ENCODE data around the gene DARS2. TPM values are rescaled to one million over a fixed set of nuclear protein-coding genes. Genes with fewer than 3 reads are reported as not detected.
"Not testable (repeated sequence)": the region's sequence is repeated elsewhere in the genome, so short reads cannot be mapped to it uniquely, and the experiment has no call there.

DARS2 gene
- total and polyA plus RNA-seq, 4 donors: 5.0 to 13.0 (median 10.1) TPM

DNA sequence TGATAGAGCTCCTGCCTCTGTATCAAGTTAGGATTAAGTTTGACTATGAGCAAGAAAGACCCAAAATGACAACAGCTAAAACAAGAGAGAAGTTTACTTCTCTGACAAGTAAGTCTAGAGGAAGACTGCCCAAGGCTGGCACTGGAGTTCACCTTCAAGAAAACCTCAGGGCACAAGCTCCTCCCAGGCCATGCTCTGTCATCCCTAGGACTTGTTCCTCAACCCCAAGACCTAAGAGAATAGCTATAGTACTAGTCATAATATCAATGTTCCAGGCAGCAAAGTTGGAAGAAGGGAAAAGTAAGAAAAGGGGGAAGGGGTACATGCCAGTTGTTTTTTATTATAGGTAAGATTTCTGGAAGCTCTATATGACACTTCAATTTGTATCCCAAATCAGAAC lies 26.4 kb upstream of the DARS2 start:
- Histone ChIP-seq H3K27ac (ENCODE audit: low read depth in 1 of 2, low read length in 2 of 2) (no peak overlapping the region), H3K4me1 (ENCODE audit: control insufficient read depth in 4 of 4, insufficient read depth in 4 of 4, low read length in 3 of 4) (no peaks in the 10 kb centered on the region), H3K27me3 (ENCODE audit: control insufficient read depth in 4 of 4, insufficient read depth in 4 of 4, low read length in 3 of 4) (no peaks in the 10 kb centered on the region), H3K9ac (ENCODE audit: low read depth in 1 of 2, low read length in 2 of 2) (no peak overlapping the region), H3K36me3 (ENCODE audit: control insufficient read depth in 4 of 4, insufficient read depth in 3 of 4, low read depth in 1 of 4, low read length in 3 of 4) (no peaks in the 10 kb centered on the region), H3K9me3 (ENCODE audit: control insufficient read depth in 4 of 4, low read length in 3 of 4) (no peaks in the 10 kb centered on the region), H3K4me3 (ENCODE audit: low read depth in 1 of 3, low read length in 3 of 3) (no peak overlapping the region)
- no peak for DNase-seq (ENCODE audit: low spot score)
- TF ChIP-seq, protein P1, sequence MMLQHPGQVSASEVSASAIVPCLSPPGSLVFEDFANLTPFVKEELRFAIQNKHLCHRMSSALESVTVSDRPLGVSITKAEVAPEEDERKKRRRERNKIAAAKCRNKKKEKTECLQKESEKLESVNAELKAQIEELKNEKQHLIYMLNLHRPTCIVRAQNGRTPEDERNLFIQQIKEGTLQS (IDR thresholded peaks at IDR 0.05): no peak
- TF ChIP-seq GABPA (IDR thresholded peaks at IDR 0.05 in 1 of 2, conservative IDR thresholded peaks at IDR 0.05 in 1 of 2): no peak
- TF ChIP-seq RAD21 (IDR thresholded peaks at IDR 0.05): no peak
- no peak for TF ChIP-seq NR2F2 (IDR thresholded peaks at IDR 0.05)
- TF ChIP-seq, protein P2, sequence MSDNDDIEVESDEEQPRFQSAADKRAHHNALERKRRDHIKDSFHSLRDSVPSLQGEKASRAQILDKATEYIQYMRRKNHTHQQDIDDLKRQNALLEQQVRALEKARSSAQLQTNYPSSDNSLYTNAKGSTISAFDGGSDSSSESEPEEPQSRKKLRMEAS (IDR thresholded peaks at IDR 0.05): no peak
- no peak for TF ChIP-seq FOXA2 (IDR thresholded peaks at IDR 0.05)
- no peak for TF ChIP-seq EGR1 (IDR thresholded peaks at IDR 0.05; ENCODE audit: low read depth in 2 of 2)
- TF ChIP-seq TAF1 (conservative IDR thresholded peaks at IDR 0.05): no peak
- TF ChIP-seq JUND (IDR thresholded peaks at IDR 0.05): no peak
- no peak for TF ChIP-seq HNF4A (conservative IDR thresholded peaks at IDR 0.05)
- TF ChIP-seq HNF4G (IDR thresholded peaks at IDR 0.05): no peak
- TF ChIP-seq SP1 (IDR thresholded peaks at IDR 0.05): no peak
- TF ChIP-seq FOXA1 (IDR thresholded peaks at IDR 0.05): no peak
- no peak for TF ChIP-seq RXRA (IDR thresholded peaks at IDR 0.05)
- TF ChIP-seq, protein P3, sequence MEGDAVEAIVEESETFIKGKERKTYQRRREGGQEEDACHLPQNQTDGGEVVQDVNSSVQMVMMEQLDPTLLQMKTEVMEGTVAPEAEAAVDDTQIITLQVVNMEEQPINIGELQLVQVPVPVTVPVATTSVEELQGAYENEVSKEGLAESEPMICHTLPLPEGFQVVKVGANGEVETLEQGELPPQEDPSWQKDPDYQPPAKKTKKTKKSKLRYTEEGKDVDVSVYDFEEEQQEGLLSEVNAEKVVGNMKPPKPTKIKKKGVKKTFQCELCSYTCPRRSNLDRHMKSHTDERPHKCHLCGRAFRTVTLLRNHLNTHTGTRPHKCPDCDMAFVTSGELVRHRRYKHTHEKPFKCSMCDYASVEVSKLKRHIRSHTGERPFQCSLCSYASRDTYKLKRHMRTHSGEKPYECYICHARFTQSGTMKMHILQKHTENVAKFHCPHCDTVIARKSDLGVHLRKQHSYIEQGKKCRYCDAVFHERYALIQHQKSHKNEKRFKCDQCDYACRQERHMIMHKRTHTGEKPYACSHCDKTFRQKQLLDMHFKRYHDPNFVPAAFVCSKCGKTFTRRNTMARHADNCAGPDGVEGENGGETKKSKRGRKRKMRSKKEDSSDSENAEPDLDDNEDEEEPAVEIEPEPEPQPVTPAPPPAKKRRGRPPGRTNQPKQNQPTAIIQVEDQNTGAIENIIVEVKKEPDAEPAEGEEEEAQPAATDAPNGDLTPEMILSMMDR (IDR thresholded peaks at IDR 0.05; ENCODE audit: low read depth, low read length, missing input control): no peak
- TF ChIP-seq, protein P4, sequence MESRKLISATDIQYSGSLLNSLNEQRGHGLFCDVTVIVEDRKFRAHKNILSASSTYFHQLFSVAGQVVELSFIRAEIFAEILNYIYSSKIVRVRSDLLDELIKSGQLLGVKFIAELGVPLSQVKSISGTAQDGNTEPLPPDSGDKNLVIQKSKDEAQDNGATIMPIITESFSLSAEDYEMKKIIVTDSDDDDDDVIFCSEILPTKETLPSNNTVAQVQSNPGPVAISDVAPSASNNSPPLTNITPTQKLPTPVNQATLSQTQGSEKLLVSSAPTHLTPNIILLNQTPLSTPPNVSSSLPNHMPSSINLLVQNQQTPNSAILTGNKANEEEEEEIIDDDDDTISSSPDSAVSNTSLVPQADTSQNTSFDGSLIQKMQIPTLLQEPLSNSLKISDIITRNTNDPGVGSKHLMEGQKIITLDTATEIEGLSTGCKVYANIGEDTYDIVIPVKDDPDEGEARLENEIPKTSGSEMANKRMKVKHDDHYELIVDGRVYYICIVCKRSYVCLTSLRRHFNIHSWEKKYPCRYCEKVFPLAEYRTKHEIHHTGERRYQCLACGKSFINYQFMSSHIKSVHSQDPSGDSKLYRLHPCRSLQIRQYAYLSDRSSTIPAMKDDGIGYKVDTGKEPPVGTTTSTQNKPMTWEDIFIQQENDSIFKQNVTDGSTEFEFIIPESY (IDR thresholded peaks at IDR 0.05): no peak
- TF ChIP-seq, protein P5, sequence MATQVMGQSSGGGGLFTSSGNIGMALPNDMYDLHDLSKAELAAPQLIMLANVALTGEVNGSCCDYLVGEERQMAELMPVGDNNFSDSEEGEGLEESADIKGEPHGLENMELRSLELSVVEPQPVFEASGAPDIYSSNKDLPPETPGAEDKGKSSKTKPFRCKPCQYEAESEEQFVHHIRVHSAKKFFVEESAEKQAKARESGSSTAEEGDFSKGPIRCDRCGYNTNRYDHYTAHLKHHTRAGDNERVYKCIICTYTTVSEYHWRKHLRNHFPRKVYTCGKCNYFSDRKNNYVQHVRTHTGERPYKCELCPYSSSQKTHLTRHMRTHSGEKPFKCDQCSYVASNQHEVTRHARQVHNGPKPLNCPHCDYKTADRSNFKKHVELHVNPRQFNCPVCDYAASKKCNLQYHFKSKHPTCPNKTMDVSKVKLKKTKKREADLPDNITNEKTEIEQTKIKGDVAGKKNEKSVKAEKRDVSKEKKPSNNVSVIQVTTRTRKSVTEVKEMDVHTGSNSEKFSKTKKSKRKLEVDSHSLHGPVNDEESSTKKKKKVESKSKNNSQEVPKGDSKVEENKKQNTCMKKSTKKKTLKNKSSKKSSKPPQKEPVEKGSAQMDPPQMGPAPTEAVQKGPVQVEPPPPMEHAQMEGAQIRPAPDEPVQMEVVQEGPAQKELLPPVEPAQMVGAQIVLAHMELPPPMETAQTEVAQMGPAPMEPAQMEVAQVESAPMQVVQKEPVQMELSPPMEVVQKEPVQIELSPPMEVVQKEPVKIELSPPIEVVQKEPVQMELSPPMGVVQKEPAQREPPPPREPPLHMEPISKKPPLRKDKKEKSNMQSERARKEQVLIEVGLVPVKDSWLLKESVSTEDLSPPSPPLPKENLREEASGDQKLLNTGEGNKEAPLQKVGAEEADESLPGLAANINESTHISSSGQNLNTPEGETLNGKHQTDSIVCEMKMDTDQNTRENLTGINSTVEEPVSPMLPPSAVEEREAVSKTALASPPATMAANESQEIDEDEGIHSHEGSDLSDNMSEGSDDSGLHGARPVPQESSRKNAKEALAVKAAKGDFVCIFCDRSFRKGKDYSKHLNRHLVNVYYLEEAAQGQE (IDR thresholded peaks at IDR 0.05): no peak

DNA sequence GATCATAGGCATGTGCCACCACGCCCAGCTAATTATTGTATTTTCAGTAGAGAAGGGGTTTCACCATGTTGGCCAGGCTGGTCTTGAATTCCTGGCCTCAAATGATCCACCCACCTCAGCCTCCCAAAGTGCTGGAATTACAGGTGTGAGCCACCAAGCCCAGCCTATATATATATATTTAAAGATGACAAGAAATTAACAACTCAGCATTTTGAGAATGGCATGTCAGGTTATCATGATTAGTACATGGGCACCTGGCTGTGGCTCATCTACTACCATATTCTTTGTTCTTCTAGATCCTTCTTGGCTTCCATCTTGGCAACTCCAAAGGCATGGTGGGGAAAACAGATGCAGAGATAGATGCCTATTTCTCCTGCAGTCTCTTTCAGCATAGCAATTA lies 24.5 kb upstream of the DARS2 start:
- not testable (repeated sequence) for DNase-seq (ENCODE audit: low spot score)

More for the DNA sequence above, 24.5 kb upstream of the DARS2 start:
- H3K9ac ChIP-seq (ENCODE audit: low read depth in 1 of 2, low read length in 2 of 2); H3K4me1 ChIP-seq (ENCODE audit: control insufficient read depth in 4 of 4, insufficient read depth in 4 of 4, low read length in 3 of 4); H3K27me3 ChIP-seq (ENCODE audit: control insufficient read depth in 4 of 4, insufficient read depth in 4 of 4, low read length in 3 of 4); H3K36me3 ChIP-seq (ENCODE audit: control insufficient read depth in 4 of 4, insufficient read depth in 3 of 4, low read depth in 1 of 4, low read length in 3 of 4); H3K9me3 ChIP-seq (ENCODE audit: control insufficient read depth in 4 of 4, low read length in 3 of 4); H3K4me3 ChIP-seq (ENCODE audit: low read depth in 1 of 3, low read length in 3 of 3); H3K27ac ChIP-seq (ENCODE audit: low read depth in 1 of 2, low read length in 2 of 2): not testable (repeated sequence)
- 98% methylated on average over 1 of the region's 1 CpG for WGBS
